NCI-H2196 treated with DMSO at 0.1 percent for 48 hours (cell line): ENCODE results near the gene NAT16.
"Not testable (repeated sequence)": the region's sequence is repeated elsewhere in the genome, so short reads cannot be mapped to it uniquely, and the experiment has no call there.

Experiments
- DNase-seq: peaks from one replicate; lab custom pipeline; 2025; ENCODE audit not compliant: unreplicated experiment; lab: John Stamatoyannopoulos, UW

NAT16 gene

DNA sequence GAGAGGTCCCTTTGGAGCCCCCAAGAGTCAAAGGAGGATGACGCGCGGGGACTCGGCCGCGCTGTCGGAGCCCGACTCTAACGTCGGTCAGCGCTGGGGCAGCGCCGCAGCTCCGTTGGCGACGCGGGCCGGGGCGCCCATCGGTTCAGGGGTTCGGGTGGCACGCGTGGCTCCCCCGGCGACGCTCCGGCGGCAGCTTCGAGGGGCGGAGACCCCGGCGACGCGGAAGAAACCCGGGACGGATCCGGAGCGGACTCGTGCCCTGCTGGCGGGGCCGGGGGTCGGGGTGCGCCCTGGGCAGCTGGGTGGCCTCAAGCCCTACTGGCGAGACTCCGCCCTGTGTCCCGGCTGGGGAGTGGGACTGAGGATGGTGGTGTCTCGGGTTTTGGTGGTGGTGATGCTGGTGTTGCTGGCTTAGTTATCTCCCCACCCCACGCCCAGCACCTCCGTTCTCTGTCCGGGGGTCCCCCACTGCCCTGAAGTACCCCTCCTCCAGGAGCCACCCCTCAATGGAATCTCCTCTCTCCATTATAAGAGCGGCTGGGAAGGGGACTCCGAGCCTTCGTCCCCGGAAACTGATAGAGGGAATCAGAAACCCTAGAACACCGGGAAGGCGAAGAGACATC, at the start of gene NAT16:
TSS of gene NAT16 (minus strand) at position 164 of the 626 bp plus-strand sequence. CDS start 5,486 bp downstream, outside the sequence.
- no peak for DNase-seq

DNA sequence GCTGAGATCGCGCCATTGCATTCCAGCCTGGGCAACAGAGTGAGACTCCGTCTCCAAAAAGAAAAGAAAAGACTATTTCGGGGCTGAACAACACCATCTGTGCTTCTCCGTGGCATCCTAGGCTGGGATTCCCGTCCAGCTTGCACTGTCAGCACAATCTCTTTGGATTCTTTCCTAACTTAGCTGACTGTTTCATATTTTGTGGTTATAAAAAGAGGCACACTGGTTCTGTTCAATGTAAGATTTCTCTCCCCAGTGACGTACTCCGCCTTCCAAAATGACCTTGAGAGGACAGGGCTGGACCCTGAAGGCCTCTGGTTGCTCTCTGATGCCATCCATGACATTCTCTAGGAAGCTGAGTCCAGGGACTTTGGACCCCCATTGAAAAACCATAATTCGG, 46.6 kb upstream of the NAT16 start:
- no peak for DNase-seq

DNA sequence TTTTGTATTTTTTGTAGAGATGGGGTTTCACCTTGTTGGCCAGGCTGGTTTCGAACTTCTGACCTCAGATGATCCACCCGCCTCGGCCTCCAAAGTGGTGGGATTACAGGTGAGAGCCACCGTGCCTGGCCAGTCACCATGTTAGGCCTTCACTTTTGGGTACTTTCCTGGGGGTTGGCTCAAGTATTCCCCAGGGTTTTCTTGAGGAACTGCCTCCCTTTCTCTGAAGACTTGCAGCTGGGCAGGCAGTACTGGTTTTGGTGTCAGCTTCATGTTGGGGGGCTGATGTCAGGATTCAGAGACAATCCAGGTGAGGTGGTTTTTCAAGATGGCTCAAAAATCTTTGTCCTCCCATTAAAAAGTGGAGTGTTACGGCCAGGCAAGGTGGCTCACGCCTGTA, 45.6 kb upstream of the NAT16 start:
- no peak for DNase-seq

DNA sequence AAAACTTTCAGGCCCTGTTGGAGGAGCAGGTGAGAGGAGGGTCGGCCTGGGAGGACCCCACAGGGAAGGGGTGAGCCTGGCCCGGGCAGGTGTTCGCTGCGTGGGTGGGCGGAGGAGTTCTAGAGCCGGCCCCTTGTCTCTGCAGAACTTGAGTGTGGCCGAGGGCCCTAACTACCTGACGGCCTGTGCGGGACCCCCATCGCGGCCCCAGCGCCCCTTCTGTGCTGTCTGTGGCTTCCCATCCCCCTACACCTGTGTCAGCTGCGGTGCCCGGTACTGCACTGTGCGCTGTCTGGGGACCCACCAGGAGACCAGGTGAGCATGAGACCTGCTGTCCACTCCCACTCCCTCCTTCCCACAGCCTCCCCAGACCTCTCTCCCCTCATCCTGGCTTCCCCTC, 43.4 kb upstream of the NAT16 start:
- no peak for DNase-seq

DNA sequence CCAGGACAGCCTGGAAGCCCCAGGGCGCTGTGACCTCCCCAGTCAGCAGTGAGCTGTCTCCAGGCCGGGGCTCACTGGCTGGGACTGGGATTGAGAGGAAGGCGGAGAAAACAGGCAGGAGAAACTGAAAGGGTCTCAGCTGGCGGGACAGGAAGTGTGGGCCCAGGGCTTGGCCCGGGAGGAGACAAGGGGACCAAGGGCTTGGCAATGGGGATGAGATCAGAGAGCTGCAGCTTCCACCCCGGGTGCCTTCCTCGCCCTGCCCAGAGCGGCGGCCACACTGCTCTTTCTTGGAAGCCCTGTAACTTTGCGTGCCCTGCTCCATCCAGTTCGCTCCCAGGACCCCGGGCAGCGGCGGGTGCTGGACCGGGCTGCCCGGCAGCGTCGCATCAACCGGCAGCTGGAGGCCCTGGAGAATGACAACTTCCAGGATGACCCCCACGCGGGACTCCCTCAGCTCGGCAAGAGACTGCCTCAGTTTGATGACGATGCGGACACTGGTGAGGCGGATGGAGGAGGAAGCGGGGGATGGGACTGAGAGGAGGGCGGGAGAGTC, 42.3 kb upstream of the NAT16 start:
- no peak for DNase-seq

DNA sequence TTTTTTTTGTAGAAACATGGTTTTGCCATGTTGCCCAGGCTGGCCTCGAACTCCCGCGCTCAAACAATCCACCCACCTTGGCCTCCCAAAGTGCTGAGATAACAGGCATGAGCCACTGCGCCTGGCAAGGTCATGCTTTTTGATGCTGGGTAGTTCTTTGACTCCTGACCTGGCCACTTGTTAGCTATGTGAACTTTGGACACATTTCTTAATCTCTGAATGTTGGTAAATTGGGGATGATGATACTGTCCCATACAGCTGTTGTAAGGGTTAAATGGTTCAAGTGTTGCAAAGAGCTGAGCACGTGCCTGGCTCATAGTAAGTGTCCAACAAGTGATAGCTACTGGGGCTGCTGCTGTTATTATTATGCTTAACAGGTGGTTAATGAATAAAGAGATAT, 40.2 kb upstream of the NAT16 start:
- DNase-seq, result no peak

DNA sequence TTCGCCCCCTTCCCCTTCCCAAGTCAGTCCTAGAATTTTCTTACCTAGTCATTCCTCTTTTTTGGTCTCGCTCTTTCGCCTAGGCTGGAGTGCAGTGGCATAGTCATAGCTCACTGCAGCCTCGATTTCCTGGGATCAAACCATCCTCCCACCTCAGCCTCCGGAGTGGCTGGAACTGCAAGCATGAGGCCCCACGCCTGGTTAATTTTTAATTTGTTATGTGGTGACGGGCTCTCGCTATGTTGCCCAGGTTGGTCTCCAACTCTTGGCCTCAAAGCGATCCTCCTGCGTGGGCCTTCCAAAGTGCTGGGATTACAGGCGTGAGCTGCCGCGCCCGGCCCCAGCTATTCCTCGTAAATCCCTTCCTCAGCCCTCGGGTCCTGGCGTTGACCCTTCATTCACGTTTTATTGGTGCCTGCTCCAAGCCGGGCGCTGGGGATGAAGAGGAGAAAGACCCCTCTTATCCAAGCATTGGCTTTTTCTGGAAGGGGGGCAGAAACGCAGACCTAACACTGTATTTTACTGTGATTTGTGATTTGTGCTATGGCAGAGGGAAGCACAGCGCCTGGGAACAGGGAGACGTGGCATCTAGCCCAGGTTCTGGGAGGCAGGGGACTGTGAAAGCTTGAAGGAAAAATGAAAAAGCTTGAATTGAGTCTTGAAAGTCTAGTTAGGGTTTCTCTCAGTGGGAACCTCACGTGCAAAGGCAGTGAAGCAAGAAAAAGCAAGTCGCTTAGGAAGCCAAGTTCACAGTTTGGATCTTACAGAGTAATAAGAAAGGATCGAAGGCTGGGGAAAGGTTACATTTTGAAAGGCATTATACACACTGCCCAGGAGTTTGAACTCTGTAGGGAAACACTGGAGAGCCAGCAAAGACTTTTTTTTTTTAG, 38.4 kb upstream of the NAT16 start:
- no peak for DNase-seq

DNA sequence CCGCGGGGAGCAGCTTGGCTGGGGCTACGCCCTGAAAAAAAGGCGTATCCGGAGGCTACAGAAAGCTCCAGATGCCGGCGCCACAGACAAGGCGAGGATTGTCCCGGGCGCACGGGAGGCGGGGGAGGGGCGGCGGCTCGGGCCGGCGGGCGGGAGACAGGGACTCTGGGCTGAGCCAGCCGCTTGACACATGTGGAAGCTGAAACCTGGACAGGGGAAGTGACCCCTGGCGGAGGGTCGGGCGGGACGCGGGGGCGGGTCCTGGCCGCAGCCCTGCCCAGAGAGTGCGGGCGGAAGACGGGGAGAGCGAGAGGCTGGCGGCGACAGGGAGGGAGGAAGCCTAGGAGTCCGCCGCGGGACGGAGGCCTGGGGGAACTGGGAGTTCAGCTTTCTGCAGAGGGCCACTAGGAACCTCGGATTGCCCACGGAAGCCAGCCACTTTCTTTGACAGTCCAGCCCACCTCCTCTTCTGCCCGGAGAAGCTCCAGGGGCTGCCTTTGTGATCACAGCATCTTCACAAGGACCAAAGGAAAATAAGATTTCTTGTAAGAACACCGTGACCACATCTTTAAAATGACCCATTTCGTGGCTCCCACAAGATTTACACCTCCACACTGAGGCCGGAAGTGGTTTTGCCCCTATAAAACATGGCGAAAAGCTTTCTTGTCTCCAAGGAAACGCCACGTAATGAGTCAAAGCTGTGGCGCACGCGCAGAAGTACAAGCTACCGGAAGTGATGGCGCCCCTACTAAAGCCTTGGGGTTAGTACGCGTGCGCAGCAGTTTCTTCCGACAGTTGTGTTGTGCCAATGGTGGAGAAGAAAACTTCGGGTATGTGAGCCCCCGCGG, 37.5 kb upstream of the NAT16 start, which contains the start of the genes PLOD3 and ZNHIT1:
TSS of gene PLOD3 (minus strand) at position 194 of the 848 bp plus-strand sequence. CDS start 307 bp downstream, outside the sequence.
TSS of gene ZNHIT1 (plus strand) at position 778 of the 848 bp plus-strand sequence. CDS start at position 809, 31 bp downstream.
- peak; percentile 97 for DNase-seq

DNA sequence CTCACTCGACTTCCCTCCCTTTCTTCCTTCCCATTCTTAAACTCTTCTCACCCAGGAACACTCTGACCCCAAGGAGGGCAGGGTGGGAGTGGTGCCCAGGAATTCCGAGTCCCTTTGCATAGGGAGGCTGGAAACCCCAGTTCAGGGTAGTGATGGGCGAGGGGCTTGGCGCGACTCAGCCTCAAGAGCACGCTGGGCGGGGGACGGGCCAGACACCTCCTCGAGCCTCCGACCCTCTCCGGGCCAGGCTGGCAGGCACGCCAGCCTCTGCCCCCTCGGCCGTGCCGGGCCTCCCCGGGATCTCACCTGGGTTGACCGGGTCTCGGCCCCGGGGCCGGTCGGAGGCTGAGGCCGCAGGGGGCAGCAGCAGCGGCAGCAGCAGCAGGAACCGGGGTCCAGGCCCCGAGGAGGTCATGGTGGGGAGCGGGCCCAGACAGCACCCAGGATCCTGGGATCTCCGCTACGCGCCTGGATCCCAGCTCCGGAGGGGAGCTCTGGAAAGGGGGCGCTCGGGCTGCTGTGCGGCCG, 36.8 kb upstream of the NAT16 start:
- DNase-seq, result no peak

DNA sequence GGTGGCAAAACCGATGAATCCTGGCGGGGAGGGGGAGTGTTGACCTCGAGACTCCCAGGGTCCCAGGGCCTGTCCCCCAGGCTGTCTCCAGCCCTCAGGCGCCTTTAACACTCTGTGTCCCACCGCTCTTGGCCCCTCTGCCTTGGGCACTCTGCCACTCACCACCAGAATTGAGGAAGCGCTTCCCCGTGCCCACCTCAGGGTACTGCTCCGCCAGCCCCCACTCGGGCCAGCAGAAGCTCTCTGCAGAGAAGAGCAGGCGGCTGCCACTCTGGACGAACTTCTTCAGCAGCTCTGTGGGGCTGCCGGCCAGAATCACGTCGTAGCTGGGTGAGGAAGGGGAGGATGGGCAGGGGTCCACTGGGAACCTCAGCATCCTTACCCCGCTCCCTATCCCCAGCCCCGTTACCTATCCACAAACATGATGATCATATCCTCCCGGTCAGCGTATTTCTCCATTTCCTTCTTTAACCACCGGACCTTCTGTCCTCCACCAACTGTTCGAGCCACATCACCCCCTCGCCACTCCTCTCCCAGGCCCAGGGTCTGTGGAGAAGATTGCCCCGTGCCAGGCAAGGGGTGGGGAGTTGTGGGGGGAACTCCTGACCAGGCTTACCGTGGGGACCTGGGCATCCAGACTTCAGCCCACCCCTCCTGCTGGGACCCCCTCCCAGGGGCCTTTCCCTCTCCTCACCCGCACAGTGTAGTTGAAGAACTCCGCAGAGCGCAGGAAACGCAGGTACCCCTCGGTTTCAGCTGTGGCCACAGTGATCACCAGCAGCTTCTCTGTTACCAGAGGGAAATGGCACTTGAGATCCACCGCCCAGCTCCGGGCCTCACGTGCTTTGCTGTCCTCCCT, 36.1 kb upstream of the NAT16 start:
- DNase-seq, result no peak

DNA sequence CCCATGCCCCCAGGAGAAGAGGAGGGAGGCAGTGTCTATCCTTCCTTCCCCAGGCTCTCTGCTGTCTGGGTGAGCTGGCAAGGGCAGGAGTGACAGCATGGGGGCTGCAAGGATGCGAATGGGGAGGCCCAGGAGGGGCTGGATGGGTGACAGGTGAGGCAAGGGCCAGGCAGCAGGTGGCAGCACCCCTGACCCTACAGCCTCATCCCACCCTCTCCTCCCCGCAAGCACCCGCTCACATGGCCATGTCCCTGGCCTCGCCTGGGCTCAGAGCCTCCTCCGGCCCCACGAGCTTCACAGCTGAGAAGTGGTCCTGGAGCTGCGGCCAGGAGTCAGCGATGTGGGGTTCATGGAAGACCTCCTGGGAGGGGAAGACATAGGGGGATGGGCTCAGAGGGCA, 31.9 kb upstream of the NAT16 start:
- no peak for DNase-seq

DNA sequence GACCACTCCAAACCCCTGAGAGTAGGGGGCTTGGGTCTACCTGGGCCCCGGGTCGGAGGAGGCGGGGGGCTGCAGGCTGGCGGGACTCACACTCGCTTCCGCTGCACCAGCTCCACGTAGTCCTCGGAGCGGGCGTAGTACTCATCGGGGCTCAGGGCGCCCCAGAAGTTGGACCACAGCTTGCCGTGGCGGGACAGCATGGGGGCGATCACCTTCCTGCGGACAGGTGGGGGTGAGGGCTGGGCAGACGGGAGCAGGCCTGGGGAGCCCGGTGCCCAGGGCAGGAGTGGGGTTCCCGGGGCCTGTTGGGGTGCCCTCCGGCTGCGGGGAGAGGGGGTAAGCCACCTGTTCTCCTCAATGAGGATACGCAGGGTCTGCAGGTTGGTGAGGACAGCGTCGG, 31.4 kb upstream of the NAT16 start:
- DNase-seq, result no peak

DNA sequence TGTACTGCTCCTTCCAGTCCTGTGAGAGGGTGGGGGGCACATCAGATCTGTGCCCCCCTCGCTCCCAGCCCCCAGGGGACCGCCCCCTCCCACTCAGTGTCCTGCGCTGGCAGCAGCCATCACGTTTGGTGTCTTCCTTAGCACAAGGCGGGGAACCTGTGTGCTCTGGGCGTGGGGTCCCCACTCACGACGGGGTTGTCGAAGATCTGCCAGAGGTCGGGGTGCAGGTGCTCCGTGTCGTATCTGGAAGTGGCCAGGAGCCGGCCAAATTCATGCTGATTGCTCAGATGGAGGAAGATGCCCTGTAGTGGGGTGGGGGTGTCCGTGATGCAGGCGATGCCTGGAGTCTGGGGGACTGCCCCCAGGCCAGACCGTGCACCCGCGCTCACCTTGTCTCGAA, 30.1 kb upstream of the NAT16 start:
- no peak for DNase-seq

DNA sequence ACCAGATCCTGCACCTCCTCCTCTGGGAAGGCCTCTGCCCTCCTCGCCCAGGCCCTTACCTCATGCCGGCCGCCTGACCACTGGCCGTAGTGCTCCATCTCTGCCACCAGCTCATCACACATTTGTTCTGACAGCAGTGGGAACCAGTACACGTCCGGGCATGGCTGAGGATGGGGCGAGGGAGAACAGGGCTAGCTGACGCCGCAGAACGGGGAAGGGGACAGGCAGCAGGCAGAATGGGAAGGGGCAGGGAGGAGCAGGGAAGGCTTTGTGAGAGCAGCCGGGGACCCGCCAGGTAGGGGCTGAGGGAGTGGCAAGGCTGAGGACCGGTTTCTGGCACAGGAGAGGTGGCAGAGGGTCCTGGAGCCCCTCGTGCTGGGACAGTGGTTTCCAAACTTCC, 28.7 kb upstream of the NAT16 start:
- no peak for DNase-seq

DNA sequence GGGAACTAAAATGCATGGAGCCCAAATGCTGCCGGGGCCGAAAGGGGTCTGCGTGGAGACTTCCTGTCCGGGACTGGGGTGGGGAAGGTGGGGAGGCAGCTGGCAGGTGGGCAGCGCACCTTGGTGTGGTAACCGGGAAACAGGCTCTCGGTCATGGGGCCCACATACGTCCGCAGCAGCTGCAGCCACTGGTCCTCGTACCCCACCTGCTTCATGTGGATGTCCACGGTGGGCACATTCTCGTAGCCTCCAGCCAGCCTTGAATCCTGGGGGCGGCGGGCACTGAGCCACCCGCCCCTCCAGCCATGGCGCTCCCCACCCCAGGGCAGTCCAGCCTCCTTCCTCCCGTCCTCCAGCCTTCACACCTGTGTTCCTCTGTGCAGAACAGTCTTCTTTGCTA, 27.4 kb upstream of the NAT16 start:
- no peak for DNase-seq

DNA sequence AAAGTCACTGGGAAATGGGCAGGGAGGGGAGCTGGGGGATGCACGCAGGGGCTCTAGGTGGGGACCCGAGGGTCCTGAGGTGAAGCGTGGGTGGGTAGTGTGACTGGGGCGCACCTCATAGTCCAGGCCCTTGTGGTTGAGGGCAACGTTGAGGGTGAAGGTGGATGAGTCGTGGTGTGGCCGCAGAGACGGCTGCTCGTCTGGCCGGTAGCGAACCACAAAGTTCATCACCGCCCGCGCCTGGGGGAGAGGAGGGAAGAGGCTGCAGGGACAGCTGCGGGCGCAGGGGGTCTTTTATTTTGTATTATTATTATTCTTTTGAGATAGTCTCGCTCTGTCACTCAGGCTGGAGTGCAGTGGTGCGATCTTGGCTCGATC, 26.6 kb upstream of the NAT16 start:
- DNase-seq, result no peak

DNA sequence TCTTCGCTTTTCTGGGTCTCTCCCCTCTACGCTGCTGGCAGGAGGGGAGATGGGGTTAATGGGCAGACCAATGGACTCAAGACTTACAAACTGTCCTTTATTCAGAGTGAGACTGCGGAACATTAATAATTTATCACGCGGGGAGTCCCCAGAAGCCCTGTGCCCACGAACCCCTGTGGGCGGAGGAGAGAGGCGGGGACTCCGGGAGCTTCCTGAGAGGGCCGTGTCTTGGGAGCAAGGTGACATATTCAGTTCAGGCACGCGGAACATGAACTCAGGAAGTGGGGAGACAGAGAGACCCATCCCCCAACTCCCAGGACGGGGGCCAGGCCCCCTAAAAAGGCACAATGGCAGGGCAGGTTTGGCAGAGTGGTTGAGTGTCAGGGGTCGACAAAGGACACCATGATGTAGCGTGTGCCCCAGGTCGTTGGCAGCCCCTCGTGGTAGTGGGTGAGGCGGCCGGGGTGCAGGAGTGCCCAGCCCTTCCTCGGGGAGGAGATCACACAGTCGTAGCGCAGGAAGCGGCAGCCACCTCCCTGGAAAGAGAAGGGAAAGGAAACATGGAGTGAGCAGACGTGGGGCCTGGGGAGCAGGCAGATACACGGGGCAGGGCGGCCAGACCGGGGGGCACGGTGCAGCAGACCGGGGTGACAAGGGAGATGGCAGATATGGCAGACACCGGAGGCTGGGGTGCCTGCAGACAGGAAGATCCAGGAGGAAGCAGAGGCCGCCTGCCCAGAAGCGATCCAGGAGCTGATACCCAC, 26.0 kb upstream of the NAT16 start:
- DNase-seq, result no peak

DNA sequence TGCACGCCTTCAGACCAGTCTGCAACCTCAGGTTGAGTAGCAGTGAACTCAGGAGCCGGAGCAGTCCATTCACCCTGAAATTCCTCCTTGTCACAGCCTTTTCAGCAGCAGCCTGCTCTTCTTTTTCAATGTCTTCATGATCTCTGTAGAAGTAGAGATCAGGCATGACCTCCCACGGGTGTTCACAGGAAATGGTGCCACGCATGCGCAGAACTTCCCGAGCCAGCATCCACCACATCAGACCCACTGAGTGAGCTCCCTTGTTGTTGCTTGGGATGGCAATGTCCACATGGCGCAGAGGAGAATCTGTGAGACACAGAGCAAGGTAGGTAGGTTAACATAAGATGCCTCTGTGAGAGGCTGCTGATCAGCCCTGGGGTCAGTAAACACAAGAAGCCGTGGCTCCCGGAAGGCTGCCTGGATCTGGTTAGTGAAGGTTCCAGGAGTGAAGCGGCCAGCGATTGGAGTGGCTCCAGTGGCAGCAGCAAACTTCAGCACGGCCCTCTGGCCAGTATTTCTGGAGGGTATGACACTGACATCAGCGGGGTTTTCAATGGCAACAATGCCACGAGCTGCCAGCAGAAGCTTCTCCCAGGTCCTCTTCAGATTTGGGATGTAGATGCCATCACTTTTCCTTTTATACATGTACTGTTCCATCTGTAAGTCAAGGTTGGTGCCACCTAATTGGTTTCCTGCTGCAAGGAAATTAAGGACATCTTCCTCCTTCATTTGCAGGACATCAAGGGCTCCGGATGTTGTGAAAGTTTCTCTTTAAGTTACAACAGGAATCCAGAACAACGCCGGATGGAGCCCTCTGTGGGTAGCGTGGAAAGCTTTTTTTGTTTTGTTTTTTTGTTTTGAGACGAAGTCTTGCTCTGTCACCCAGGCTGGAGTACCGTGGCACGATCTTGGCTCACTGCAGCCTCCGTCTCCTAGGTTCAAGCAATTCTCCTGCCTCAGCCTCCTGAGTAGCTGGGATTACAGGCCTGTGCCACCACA, 23.9 kb upstream of the NAT16 start:
- not testable (repeated sequence) for DNase-seq
